ENCODE data around the gene KLHL29.

- TF ChIP-seq CTCF (IDR thresholded peaks at IDR 0.05) (no peak), POLR2A (IDR thresholded peaks at IDR 0.05) (no peak)
These were observed 290.5 kb downstream of the KLHL29 start for GRCh38 chr2:23675506-23675905.

Data from thyroid gland (tissue), 4 donors.